ENCODE measurements around the gene TGIF2.

The TGIF2 gene

DNA sequence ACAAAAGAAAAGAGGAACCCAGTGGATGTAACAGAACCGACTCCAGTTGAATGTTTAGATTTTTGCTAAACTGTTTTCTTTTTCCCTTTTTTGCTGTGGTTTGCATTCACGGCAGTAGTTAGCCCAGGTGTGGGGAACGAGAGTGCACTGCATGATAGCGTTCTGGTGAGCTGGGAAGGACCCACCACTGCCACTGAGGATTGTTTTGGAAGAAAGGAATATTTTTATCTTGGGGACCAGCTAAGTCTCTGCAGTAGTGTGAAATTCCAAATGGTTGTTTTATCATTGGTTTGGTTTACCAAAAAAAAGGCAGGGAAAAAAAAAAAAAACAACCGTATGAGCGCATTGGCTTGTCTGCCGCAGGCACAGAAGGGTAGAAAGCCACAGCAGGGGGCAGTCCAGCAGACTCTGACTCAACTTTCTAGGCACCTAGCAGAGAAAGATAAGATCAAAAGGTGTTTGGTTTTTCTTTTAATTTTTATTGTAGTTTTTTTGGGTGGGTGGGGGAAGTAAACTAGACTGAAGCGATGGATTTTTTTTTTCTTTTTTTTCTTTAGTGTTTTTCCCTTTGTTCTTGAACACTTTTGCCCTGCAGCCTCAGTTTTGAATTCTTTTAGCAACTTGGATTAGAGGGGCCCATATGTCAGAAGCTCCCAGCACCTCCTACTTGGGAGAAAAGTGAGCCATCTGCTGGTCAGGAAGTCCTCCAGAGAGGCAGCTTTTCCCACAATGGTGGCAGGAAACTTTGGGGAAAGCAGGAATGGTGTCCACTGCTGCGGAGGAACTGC, 18.7 kb downstream of the TGIF2 start:
- Histone ChIP-seq H3K4me3 (ENCODE audit: low read length) (no peak overlapping the region), H3K27me3 (replicated peaks; ENCODE audit: insufficient read depth, low read length) (no peaks in the 10 kb centered on the region), H3K27ac (ENCODE audit: low read length) (no peak overlapping the region), H3K4me1 (ENCODE audit: low read length) (peaks cover 6% of the 10 kb centered on the region), H3K4me2 (ENCODE audit: low read depth, low read length) (no peak overlapping the region), H3K36me3 (replicated peaks; ENCODE audit: insufficient read depth, low read length) (no peaks in the 10 kb centered on the region; the same call in 1 of the 2 replicates), H3K9ac (ENCODE audit: low read length) (no peak overlapping the region), H4K20me1 (ENCODE audit: insufficient read depth, low read length) (no peaks in the 10 kb centered on the region), H2AFZ (ENCODE audit: low read length) (no peak overlapping the region), H3K9me3 (replicated peaks; ENCODE audit: insufficient read depth, low read length) (no peaks in the 10 kb centered on the region), H3K9me2 (replicated peaks; ENCODE audit: insufficient read depth, low read length) (no peaks in the 10 kb centered on the region), H3F3A (ENCODE audit: insufficient read depth, low read length) (peaks cover 29% of the 10 kb centered on the region), H3K79me2 (ENCODE audit: low read length) (no peaks in the 10 kb centered on the region)
- TF ChIP-seq, protein P1, sequence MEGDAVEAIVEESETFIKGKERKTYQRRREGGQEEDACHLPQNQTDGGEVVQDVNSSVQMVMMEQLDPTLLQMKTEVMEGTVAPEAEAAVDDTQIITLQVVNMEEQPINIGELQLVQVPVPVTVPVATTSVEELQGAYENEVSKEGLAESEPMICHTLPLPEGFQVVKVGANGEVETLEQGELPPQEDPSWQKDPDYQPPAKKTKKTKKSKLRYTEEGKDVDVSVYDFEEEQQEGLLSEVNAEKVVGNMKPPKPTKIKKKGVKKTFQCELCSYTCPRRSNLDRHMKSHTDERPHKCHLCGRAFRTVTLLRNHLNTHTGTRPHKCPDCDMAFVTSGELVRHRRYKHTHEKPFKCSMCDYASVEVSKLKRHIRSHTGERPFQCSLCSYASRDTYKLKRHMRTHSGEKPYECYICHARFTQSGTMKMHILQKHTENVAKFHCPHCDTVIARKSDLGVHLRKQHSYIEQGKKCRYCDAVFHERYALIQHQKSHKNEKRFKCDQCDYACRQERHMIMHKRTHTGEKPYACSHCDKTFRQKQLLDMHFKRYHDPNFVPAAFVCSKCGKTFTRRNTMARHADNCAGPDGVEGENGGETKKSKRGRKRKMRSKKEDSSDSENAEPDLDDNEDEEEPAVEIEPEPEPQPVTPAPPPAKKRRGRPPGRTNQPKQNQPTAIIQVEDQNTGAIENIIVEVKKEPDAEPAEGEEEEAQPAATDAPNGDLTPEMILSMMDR (IDR thresholded peaks at IDR 0.05; ENCODE audit: low read length) = no peak; the same call in 1 of the 2 replicates
- TF ChIP-seq EZH2phosphoT487 (IDR thresholded peaks at IDR 0.05; ENCODE audit: low read length) (no peak), EZH2 (optimal IDR thresholded peaks at IDR 0.05; ENCODE audit: low read depth, low read length) (no peak)
- DNase-seq = no peak

- Histone ChIP-seq H2AFZ (ENCODE audit: low read length) (no peak overlapping the region), H3F3A (ENCODE audit: insufficient read depth, low read length) (peaks cover 29% of the 10 kb centered on the region), H3K4me3 (ENCODE audit: low read length) (no peak overlapping the region), H3K4me1 (ENCODE audit: low read length) (peaks cover 6% of the 10 kb centered on the region), H3K9me2 (replicated peaks; ENCODE audit: insufficient read depth, low read length) (no peaks in the 10 kb centered on the region), H3K9ac (ENCODE audit: low read length) (no peak overlapping the region), H3K79me2 (ENCODE audit: low read length) (no peaks in the 10 kb centered on the region), H3K36me3 (replicated peaks; ENCODE audit: insufficient read depth, low read length) (no peaks in the 10 kb centered on the region; the same call in 1 of the 2 replicates), H3K9me3 (replicated peaks; ENCODE audit: insufficient read depth, low read length) (no peaks in the 10 kb centered on the region), H4K20me1 (ENCODE audit: insufficient read depth, low read length) (no peaks in the 10 kb centered on the region), H3K4me2 (ENCODE audit: low read depth, low read length) (no peak overlapping the region), H3K27ac (ENCODE audit: low read length) (no peak overlapping the region), H3K27me3 (replicated peaks; ENCODE audit: insufficient read depth, low read length) (no peaks in the 10 kb centered on the region)
- DNase-seq = no peak
- TF ChIP-seq, protein P1 (IDR thresholded peaks at IDR 0.05; ENCODE audit: low read length) = no peak
- TF ChIP-seq EZH2phosphoT487 (IDR thresholded peaks at IDR 0.05; ENCODE audit: low read length) = no peak
- TF ChIP-seq EZH2 (optimal IDR thresholded peaks at IDR 0.05; ENCODE audit: low read depth, low read length) = no peak
Measured at GRCh38 chr20:36593347-36593929, 20.0 kb downstream of the TGIF2 start.

- peaks cover 26% of the 10 kb centered on the region for H3F3A ChIP-seq (ENCODE audit: insufficient read depth, low read length)
- H3K9me3 ChIP-seq (replicated peaks; ENCODE audit: insufficient read depth, low read length) = no peaks in the 10 kb centered on the region
- H3K27ac ChIP-seq (ENCODE audit: low read length) = peak overlapping the region; percentile 4; the same call in 1 of the 2 replicates
- H3K4me1 ChIP-seq (ENCODE audit: low read length) = peaks cover 17% of the 10 kb centered on the region
- no peak overlapping the region for H3K9ac ChIP-seq (ENCODE audit: low read length)
- no peaks in the 10 kb centered on the region for H3K9me2 ChIP-seq (replicated peaks; ENCODE audit: insufficient read depth, low read length)
- no peak for DNase-seq
- H4K20me1 ChIP-seq (ENCODE audit: insufficient read depth, low read length) = no peaks in the 10 kb centered on the region
- no peaks in the 10 kb centered on the region for H3K79me2 ChIP-seq (ENCODE audit: low read length)
- TF ChIP-seq EZH2phosphoT487 (IDR thresholded peaks at IDR 0.05; ENCODE audit: low read length) (no peak), EZH2 (optimal IDR thresholded peaks at IDR 0.05; ENCODE audit: low read depth, low read length) (no peak)
- TF ChIP-seq, protein P1 (IDR thresholded peaks at IDR 0.05; ENCODE audit: low read length) = no peak
- no peak overlapping the region for H3K4me3 ChIP-seq (ENCODE audit: low read length)
- H3K27me3 ChIP-seq (replicated peaks; ENCODE audit: insufficient read depth, low read length) = no peaks in the 10 kb centered on the region
- no peak overlapping the region for H3K4me2 ChIP-seq (ENCODE audit: low read depth, low read length)
- H3K36me3 ChIP-seq (replicated peaks; ENCODE audit: insufficient read depth, low read length) = no peaks in the 10 kb centered on the region
- H2AFZ ChIP-seq (ENCODE audit: low read length) = no peak overlapping the region
Measured at GRCh38 chr20:36599912-36600345, 26.5 kb downstream of the TGIF2 start.

Measured in MM.1S (cell line).